IPS-NIHi7 (cell line): ENCODE measurements around the gene CSNK2A1.
"Not testable (repeated sequence)": the region's sequence is repeated elsewhere in the genome, so short reads cannot be mapped to it uniquely, and the experiment has no call there.

ENCODE experiments used
- DNase-seq: peaks from one replicate; pipeline ENCODE4 v3.0.0; 2012; ENCODE audit warnings: mixed read lengths; ENCODE audit errors: extremely low spot score

Gene CSNK2A1

DNA sequence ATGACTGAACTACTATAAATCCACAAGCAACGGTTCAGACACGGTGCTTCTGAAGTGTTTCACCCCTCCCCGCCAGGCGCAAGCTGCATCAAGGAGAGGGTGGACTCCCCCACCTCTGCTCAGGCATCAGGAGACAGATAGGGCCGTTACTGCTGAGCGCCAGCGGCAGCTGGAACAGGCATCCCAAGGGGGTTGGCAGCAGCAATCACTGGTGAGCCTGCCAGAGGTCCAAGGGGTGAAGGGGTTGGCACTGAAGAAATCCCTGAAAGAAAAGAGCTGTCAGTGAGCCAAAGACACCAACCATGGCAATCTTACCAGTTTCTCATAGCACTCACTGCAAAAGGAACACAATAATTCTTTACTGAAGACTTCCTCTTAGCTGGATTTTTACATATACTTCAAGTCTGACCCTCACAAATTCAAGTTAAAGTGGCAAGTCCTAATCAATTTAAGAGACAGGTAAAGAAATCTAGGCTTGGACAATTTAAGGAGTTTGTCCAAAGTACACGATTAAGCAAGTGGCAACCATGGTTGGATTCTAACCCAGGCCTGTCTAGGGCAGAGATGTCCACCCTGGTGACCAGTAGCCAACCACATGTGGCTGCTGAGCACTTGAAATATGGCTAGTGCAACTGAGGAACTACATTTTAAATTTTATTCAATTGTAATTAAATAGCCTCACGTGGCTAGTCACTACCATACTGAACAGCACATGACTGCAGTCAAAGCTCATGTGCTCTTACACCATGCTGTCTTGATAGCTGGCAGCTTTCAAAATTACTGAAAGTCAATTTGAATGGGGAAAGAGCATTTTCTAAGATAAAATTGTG is 59.6 kb downstream of the CSNK2A1 start:
- no peak for DNase-seq

DNA sequence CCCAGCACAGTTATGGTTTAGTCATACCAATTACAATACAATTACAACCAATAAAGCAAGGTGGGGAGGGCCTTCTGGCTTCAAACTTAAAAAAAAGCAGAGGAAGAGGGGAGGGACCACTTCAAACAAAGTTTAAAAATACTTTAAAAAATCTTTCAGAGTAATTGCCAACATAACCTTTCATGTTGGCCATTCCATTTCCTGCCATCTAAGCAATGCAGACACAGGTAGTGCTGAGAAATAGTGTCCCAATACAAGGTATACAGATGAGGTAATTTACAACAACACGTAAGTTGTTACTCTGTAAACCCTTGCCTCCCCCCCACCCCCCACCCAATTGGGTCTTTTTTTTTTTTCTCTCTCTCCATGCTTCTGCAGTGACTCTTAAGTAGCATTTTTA is 62.4 kb downstream of the CSNK2A1 start:
- DNase-seq, result no peak

- no peak for DNase-seq
Measured at GRCh38 chr20:480044-480443, 63.5 kb downstream of the CSNK2A1 start.

- DNase-seq, result no peak
Measured at GRCh38 chr20:479487-479886, 64.1 kb downstream of the CSNK2A1 start.

DNA sequence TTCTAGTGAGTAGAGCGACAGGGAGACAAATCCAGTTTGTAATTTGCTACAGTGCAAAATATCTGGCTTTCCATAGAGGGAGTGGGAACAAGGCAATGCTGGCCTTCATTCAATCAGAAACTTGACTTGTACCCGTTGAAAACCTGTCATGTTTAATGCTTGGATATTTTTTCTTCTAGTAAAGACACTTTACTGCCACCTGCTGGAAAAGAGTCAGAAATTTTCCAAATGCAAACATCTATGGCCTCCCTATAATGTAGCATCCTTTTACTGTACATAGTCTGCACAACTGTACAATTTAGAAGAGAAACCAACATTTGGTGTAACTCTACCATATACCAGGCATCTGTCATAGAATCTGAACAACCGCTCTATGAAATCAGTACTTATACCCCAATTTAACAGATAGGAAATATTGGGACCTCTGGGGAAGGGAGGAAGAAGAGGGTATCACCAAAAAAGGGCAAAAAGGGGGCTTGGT is 64.6 kb downstream of the CSNK2A1 start:
- DNase-seq, result peak; percentile 37

GRCh38 chr20:478010-478948 is 65.3 kb downstream of the CSNK2A1 start:
- no peak for DNase-seq

DNA sequence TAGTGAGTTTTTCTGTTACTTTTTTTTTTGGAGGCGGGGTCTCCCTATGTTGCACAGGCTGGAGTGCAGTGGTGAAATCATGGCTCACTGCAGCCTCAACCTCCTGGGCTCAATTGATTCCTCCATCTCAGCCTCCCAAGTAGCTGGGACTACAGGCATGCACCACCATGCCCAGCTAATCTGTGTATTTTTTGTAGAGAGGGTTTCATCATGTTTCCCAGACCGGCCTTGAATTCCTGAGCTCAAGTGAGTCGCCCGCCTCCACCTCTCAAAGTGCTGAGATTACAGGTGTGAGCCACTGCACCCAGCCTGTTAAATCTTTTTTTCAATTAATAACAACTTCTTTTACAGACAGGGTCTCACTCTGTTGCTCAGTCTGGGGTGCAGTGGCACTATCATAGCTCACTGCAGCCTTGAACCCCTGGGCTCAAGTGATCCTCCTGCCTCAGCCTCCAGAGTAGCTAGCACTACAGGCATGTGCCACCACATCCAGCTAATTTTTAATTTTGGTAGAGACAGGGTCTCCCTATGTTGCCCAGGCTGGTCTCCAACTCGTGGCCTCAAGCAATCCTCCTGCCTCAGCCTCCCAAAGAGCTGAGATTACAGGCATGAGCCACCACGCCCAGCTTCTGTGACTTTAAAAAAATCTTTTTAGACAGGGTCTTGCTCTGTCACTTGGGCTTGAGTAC is 66.9 kb downstream of the CSNK2A1 start:
- DNase-seq, result not testable (repeated sequence)

GRCh38 chr20:475463-476357 is 67.9 kb downstream of the CSNK2A1 start:
- DNase-seq, result no peak

DNA sequence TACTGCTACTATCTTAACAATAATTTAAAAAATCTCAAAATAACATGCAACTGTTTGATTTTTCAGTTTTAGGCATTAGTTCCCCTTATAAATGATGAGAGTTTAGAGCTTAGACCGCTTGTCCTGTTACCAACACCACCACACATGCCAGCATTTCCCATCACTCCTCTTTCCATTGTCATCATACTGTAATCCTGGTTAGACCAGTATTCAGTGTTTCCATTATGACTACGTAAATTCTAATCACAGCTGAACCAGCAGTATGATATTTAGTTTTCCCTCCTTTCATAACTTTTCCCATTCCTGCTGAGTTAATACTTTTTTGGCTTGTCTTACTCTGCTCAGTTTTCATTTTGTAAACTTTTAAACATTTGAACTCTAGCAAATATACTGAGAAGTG is 69.0 kb downstream of the CSNK2A1 start:
- no peak for DNase-seq

DNA sequence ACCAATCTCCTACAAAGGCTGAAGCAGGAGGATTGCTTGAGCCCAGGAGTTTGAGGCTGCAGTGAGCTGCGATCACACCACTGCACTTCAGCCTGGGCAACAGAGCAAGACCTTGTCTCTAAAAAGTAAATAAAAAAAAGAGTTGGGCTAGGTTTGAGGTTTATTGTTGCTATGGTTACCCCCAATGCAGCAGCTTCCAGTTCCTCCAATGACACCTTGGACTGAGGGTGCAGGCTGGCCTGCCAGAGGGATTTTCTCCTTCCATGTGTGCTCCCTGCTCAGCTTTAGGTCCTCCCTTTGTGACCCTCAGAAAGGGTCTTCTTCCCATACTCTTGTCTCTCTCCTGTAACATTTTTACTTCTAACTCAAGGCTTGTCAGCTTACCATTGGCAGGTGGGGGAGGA is 70.7 kb downstream of the CSNK2A1 start:
- no peak for DNase-seq

- no peak for DNase-seq
Measured at GRCh38 chr20:472137-472846, 71.3 kb downstream of the CSNK2A1 start.

DNA sequence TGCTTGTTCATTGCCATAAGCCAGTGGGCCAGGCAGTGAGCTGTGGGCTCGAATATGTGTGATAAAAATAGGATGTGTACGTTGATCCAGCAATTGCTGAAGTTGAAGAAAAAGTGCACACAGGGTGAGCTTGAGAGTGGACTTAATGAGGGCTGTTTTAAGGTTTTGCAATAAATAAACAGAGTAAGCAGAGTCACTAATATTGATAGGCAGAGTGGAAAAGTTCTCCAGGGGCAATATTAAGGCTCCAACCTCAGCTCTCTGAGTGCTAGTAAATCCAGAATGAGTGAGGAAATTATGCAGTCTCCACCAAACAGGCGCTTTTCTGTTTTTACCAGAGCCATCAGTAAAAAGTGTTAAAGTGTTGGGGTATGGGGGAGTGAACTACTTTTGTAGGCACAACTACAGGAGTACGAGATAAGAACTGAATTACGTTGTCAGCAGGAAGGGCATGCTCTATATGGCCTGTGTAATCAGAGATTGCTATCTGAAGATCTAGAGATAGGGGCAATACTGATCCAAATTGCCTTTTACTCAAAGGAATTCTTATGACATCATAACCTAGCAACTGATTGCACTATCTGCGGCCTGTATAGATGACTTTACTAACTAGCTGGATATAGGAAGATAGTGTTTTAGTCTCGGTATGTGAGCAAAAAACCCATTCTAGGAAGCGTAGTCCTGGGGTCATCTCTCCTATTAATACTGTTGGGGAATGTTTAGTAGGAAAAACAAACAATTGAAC is 73.7 kb downstream of the CSNK2A1 start:
- DNase-seq, result no peak

GRCh38 chr20:467755-468154 is 75.8 kb downstream of the CSNK2A1 start:
- DNase-seq, result no peak

DNA sequence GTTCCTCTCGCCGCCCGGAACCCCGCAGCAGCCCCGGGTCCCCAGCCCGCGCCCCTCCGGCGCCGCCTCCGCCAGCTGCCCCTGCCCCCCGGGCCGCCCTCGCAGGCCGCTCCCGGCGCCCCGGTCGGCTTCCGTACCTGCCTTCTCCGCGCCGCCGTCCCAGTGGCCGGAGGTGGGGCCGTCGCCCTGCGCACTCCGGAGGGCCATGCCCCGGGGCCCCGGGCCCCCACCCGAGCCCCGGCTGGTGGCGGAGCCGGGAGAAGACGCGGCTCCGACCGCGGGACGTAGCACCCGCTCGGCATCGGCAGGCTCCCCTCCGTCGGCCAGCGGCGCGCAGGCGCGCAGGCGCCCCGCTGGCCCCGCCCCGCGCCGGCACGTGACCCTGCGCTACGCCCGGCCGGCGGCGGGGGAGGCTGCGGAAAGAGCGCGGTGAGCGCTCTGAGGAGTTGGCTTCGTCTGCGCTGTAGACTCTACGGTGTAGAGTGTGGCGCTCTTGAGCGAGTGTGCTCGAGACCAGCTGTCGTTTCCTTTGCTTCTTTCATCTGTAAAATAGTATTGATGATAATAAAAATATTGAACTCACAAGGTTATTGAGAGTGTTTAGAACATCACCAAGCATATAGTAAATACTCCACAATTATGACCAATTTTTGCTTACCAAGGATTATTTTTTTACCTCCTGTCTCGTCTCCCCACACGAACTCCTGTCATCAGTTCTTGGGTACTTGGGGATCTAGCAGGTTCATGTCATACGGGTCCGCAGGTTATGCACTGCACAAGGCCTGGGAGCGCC is 81.2 kb downstream of the CSNK2A1 start, which contains the start of gene TBC1D20:
TSS of gene TBC1D20 (minus strand) at position 335 of the 793 bp plus-strand sequence. CDS start at position 207, 128 bp downstream.
- peak; percentile 95 for DNase-seq

DNA sequence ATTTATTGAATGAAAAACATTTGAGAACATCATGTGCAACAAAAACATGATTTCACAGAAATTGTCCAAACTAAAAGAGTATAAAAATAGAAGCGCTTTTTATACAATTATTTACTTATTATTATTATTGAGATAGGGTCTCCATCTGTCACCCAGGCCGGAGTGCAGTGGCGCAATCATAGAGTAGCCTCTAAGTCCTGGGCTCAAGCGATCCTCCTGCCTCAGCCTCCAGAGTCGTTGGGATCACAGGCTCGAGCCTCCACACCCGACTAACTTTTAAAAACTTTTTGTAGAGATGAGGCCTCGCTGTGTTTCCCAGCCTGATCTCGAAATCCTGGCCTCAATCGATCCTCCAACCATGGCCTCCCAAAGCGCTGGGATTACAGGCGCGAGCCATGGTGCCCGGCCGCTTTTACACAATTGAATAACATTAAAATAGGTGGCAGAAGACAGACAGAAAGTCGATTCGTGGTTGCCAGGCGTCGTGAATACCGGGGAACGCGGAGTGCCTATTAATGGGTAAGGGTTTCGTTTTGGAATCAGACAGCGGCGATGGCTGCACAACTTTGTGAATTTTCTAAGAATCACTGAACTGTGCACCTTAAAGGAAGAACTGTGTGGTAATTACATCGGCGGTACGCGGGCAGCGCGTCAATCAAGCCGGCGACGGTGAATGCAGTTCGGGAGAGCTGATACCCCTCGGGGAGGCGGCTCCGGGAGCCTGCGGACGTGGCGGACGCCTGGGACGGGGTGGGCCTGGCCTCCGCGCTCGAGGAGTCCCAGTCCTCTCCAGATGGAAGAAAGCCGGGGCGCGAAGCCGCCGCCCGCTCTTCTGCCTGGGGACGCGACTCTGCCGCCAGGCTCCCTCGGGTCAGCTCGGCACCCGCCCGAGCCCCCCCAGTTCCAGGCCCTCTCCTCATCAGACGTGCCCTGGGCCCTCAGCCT is 82.1 kb downstream of the CSNK2A1 start:
- peak; percentile 76 for DNase-seq

DNA sequence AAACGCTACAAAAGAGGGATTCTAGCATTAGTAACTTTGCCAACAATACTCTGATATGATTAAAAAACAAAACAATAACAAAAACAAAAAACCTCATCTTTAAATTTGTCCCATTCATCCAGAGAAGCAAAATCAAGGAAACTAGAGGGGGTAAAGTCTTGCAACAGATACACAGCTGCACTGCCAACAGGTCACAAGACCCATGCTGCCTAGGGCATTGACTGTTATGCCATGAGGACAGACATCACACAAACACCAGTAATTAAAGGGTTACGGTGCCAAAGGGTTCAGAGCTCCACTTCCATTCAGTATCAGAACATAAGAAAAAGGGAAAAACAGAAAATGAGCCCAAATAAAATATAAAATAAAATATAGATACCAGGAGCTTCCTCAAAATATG is 82.9 kb downstream of the CSNK2A1 start:
- no peak for DNase-seq

DNA sequence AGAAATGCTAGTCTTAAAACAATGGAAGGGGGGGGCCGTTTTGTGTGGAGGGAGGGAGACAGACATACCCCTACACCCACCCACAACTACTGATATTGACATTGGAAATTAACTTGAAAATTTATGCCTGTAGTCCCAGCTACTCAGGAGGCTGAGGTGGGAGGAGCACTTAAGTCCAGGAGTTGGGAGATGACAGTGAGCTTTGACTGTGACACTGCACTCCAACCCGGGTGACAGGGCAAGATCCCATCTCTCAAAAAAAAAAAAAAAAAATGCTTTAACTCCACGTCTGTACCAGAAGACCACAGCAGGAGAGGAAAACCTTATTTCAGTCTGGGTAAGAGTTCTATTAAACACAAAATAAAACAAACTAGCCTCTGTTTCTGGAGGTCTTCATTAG is 83.4 kb downstream of the CSNK2A1 start:
- DNase-seq, result no peak
